Stimulated activated CD4-positive, alpha-beta T cell treated with anti-CD3 and anti-CD28 coated beads, TNF-alpha, amount 100 ng/mL, for 48 hours (primary cell): Measurements from ENCODE around the gene IDI2.

ENCODE experiments used
- DNase-seq, 3 donors: peaks; one replicate each; pipeline ENCODE4 v3.0.0-alpha.2; 2020; ENCODE audit warnings: low read depth in 3 of 3

The IDI2 gene

GRCh38 chr10:980468-981093 lies 45.1 kb downstream of the IDI2 start:
- no peak for DNase-seq

- DNase-seq = no peak
Observed at GRCh38 chr10:978826-979421, 46.7 kb downstream of the IDI2 start.

GRCh38 chr10:976316-976715 lies 49.3 kb downstream of the IDI2 start:
- DNase-seq = no peak

GRCh38 chr10:974785-975074 lies 50.9 kb downstream of the IDI2 start:
- no peak for DNase-seq

- no peak for DNase-seq
Observed at GRCh38 chr10:974038-974784, 51.4 kb downstream of the IDI2 start.

GRCh38 chr10:972763-973162 lies 52.9 kb downstream of the IDI2 start:
- DNase-seq = no peak

GRCh38 chr10:971613-972012 lies 54.0 kb downstream of the IDI2 start:
- no peak for DNase-seq

GRCh38 chr10:971150-971542 lies 54.5 kb downstream of the IDI2 start:
- DNase-seq = no peak

GRCh38 chr10:970311-971149 lies 55.1 kb downstream of the IDI2 start:
- no peak for DNase-seq

- DNase-seq = no peak
Observed at GRCh38 chr10:969473-970150, 56.0 kb downstream of the IDI2 start.
